ENCODE measurements around the gene SRCIN1. TPM values are rescaled to one million over a fixed set of nuclear protein-coding genes. Genes with fewer than 3 reads are reported as not detected.

The SRCIN1 gene
- total and polyA plus RNA-seq, 2 donors (not counting 1 experiment from before 2014, with no cell fraction given), result 0.44 to 1.1 TPM

DNA sequence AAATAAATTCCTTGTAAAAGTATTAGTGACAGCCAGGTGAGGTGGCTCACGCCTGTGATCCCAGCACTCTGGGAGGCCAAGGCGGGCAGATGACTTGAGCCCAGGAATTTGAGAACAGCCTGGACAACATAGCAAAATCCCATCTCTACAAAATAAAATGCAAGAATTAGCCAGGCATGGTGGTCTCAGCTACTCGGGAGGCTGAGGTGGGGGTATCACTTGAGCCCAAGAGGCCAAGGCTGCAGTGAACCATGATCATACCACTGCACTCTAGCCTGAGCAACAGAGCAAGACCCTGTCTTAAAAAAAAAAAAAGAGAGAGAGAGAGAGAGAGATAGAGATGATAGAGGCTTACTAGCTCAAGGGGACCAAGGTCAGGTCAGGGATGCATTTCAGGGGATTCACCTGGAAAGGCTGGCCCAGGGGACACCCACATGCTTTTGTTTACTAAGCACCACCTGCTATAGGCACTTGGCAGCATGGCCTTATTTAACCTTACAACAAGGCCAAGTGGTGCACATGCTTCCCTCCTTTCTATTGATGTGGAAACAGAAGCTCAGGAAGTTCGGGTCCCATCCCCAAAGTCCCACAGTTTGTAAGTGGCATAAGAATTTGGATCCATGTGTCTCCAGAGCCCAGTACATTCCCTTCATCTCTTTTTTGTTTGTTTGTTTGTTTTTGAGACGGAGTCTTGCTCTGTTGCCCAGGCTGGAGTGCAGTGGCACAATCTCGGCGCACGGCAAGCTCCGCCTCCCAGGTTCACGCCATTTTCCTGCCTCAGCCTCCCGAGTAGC is 12.4 kb upstream of the SRCIN1 start:
- peaks cover 2% of the 10 kb centered on the region for H3K4me1 Mint-ChIP-seq
- peaks cover 0 to 10% (median 4%) of the 10 kb centered on the region in 4 experiments for H3K27me3 ChIP-seq (replicated peaks in 1 of 4; ENCODE audit: control extremely low read depth in 1 of 4, control insufficient read depth in 3 of 4, insufficient read depth in 4 of 4, low read length in 3 of 4)
- H2AFZ ChIP-seq (ENCODE audit: insufficient read depth, low read depth, low read length, poor library complexity, severe bottlenecking), result no peak overlapping the region
- no peaks in the 10 kb centered on the region for H3K36me3 ChIP-seq (replicated peaks in 1 of 2; ENCODE audit: control extremely low read depth in 1 of 2, control insufficient read depth in 1 of 2, extremely low read depth in 1 of 2, insufficient read depth in 2 of 2, low read length in 1 of 2)
- H3K9me3 Mint-ChIP-seq (ENCODE audit: insufficient read depth), result no peaks in the 10 kb centered on the region
- ATAC-seq (ENCODE audit: low read depth) (no peak), DNase-seq (no peak)
- no peaks in the 10 kb centered on the region for H3K4me1 ChIP-seq (ENCODE audit: control insufficient read depth in 2 of 2, insufficient read depth in 2 of 2, low read length in 2 of 2)
- H3K4me2 ChIP-seq (replicated peaks; ENCODE audit: low read depth, low read length, poor library complexity, severe bottlenecking), result no peak overlapping the region
- ChIA-PET CTCF (no interaction called here), POLR2A (no interaction called here)
- no peak for TF ChIP-seq EZH2 (IDR thresholded peaks at IDR 0.05; ENCODE audit: borderline replicate concordance, insufficient read depth, low read depth, low read length, poor library complexity, severe bottlenecking)
- TF ChIP-seq, protein P1, sequence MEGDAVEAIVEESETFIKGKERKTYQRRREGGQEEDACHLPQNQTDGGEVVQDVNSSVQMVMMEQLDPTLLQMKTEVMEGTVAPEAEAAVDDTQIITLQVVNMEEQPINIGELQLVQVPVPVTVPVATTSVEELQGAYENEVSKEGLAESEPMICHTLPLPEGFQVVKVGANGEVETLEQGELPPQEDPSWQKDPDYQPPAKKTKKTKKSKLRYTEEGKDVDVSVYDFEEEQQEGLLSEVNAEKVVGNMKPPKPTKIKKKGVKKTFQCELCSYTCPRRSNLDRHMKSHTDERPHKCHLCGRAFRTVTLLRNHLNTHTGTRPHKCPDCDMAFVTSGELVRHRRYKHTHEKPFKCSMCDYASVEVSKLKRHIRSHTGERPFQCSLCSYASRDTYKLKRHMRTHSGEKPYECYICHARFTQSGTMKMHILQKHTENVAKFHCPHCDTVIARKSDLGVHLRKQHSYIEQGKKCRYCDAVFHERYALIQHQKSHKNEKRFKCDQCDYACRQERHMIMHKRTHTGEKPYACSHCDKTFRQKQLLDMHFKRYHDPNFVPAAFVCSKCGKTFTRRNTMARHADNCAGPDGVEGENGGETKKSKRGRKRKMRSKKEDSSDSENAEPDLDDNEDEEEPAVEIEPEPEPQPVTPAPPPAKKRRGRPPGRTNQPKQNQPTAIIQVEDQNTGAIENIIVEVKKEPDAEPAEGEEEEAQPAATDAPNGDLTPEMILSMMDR (IDR thresholded peaks at IDR 0.05), result no peak
- no peaks in the 10 kb centered on the region for H4K20me1 ChIP-seq (ENCODE audit: control insufficient read depth, insufficient read depth, low read length, poor library complexity, severe bottlenecking)
- H3K79me2 ChIP-seq (ENCODE audit: control insufficient read depth, insufficient read depth, low read length), result no peaks in the 10 kb centered on the region
- intact Hi-C loops (cut with micrococcal nuclease), result no loop called here
- no peak overlapping the region for H3K4me3 Mint-ChIP-seq
- H3K9me3 ChIP-seq (ENCODE audit: control extremely low read depth in 1 of 3, control insufficient read depth in 2 of 3, insufficient read depth in 1 of 3, low read length in 2 of 3), result no peaks in the 10 kb centered on the region
- no peak overlapping the region for H3K9ac ChIP-seq (ENCODE audit: low read length)
- 98% methylated on average over 9 of the region's 11 CpGs for WGBS (ENCODE audit: insufficient coverage)
- no peak overlapping the region for H3K27ac Mint-ChIP-seq
- H3K4me3 ChIP-seq (ENCODE audit: control extremely low read depth in 1 of 5, extremely low read depth in 1 of 5, insufficient read depth in 1 of 5, low read depth in 2 of 5, low read length in 4 of 5), result no peak overlapping the region
- H3K27me3 Mint-ChIP-seq, result peaks cover 43% of the 10 kb centered on the region
- H3K27ac ChIP-seq (ENCODE audit: low read length in 2 of 2), result no peak overlapping the region

Data from B cell (primary cell).